Measurements from ENCODE around the gene ACTR6. TPM values are rescaled to one million over a fixed set of nuclear protein-coding genes. Genes with fewer than 3 reads are reported as not detected.

The ACTR6 gene
- 25.3 and 35.7 TPM in 2 replicates for total RNA-seq

- Histone ChIP-seq H3K27me3 (ENCODE audit: control insufficient read depth, insufficient read depth, low read length) (no peaks in the 10 kb centered on the region), H3K4me3 (ENCODE audit: low read depth, low read length) (peak within 1 kb of the TSS; percentile 58), H3K36me3 (ENCODE audit: control insufficient read depth, insufficient read depth, low read length) (no peaks in the 10 kb centered on the region)
- no peak for TF ChIP-seq CTCF (IDR thresholded peaks at IDR 0.05; ENCODE audit: insufficient read depth, low read length, poor library complexity, severe bottlenecking)
- peak; percentile 79 for DNase-seq (ENCODE audit: low read depth)
These were observed at the start of gene ACTR6 for GRCh38 chr12:100200463-100201181. TSS of gene ACTR6 (plus strand) at chr12:100200815. CDS start at chr12:100200852, 37 bp downstream.

- TF ChIP-seq CTCF (IDR thresholded peaks at IDR 0.05; ENCODE audit: insufficient read depth, low read length, poor library complexity, severe bottlenecking): no peak
- Histone ChIP-seq H3K4me3 (ENCODE audit: low read depth, low read length) (no peak overlapping the region), H3K36me3 (ENCODE audit: control insufficient read depth, insufficient read depth, low read length) (no peaks in the 10 kb centered on the region), H3K27me3 (ENCODE audit: control insufficient read depth, insufficient read depth, low read length) (no peaks in the 10 kb centered on the region)
- no peak for DNase-seq (ENCODE audit: low read depth)
These were observed 48.8 kb upstream of the ACTR6 start for GRCh38 chr12:100151769-100152168.

- H3K4me3 ChIP-seq (ENCODE audit: low read depth, low read length): no peak overlapping the region
- H3K36me3 ChIP-seq (ENCODE audit: control insufficient read depth, insufficient read depth, low read length): no peaks in the 10 kb centered on the region
- no peaks in the 10 kb centered on the region for H3K27me3 ChIP-seq (ENCODE audit: control insufficient read depth, insufficient read depth, low read length)
- DNase-seq (ENCODE audit: low read depth): no peak
- TF ChIP-seq CTCF (IDR thresholded peaks at IDR 0.05; ENCODE audit: insufficient read depth, low read length, poor library complexity, severe bottlenecking): no peak
These were observed 47.5 kb upstream of the ACTR6 start for GRCh38 chr12:100153131-100153530.

GRCh38 chr12:100154474-100155247 is 46.0 kb upstream of the ACTR6 start:
- TF ChIP-seq CTCF (IDR thresholded peaks at IDR 0.05; ENCODE audit: insufficient read depth, low read length, poor library complexity, severe bottlenecking): peak; percentile 88
- no peak overlapping the region for H3K4me3 ChIP-seq (ENCODE audit: low read depth, low read length)
- H3K36me3 ChIP-seq (ENCODE audit: control insufficient read depth, insufficient read depth, low read length): no peaks in the 10 kb centered on the region
- H3K27me3 ChIP-seq (ENCODE audit: control insufficient read depth, insufficient read depth, low read length): no peaks in the 10 kb centered on the region
- no peak for DNase-seq (ENCODE audit: low read depth)

- Histone ChIP-seq H3K36me3 (ENCODE audit: control insufficient read depth, insufficient read depth, low read length) (no peaks in the 10 kb centered on the region), H3K4me3 (ENCODE audit: low read depth, low read length) (no peak overlapping the region), H3K27me3 (ENCODE audit: control insufficient read depth, insufficient read depth, low read length) (no peaks in the 10 kb centered on the region)
- no peak for DNase-seq (ENCODE audit: low read depth)
- TF ChIP-seq CTCF (IDR thresholded peaks at IDR 0.05; ENCODE audit: insufficient read depth, low read length, poor library complexity, severe bottlenecking): no peak
These were observed 43.7 kb upstream of the ACTR6 start for GRCh38 chr12:100156731-100157426.
